Measurements from ENCODE around the gene OTOG.

The OTOG gene

DNA sequence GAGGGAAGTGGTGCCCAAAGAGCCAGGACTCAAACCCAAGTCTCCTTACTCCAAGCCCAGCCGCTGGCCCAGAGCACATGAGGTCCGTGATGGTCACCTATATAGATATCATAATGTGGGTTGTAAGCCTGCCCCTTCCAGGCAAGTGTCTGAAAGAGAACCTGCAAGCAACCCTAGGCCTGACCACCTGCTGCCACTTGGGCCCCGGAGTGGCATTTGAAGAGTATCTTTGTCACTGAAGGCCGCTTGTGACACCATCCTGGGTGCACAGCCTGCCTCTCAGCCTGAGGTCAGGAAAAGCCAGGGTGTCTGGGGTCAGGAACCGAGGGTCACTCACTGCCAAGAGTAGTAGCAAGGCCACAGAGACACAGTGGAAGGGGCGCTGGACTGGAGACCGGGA is 32.4 kb downstream of the OTOG start:
- no peak for TF ChIP-seq TAF1 (IDR thresholded peaks at IDR 0.05; ENCODE audit: borderline replicate concordance, insufficient read depth, low read length)
- TF ChIP-seq SIN3A (IDR thresholded peaks at IDR 0.05; ENCODE audit: borderline replicate concordance, insufficient read depth, low read length) = no peak
- TF ChIP-seq, protein P1, sequence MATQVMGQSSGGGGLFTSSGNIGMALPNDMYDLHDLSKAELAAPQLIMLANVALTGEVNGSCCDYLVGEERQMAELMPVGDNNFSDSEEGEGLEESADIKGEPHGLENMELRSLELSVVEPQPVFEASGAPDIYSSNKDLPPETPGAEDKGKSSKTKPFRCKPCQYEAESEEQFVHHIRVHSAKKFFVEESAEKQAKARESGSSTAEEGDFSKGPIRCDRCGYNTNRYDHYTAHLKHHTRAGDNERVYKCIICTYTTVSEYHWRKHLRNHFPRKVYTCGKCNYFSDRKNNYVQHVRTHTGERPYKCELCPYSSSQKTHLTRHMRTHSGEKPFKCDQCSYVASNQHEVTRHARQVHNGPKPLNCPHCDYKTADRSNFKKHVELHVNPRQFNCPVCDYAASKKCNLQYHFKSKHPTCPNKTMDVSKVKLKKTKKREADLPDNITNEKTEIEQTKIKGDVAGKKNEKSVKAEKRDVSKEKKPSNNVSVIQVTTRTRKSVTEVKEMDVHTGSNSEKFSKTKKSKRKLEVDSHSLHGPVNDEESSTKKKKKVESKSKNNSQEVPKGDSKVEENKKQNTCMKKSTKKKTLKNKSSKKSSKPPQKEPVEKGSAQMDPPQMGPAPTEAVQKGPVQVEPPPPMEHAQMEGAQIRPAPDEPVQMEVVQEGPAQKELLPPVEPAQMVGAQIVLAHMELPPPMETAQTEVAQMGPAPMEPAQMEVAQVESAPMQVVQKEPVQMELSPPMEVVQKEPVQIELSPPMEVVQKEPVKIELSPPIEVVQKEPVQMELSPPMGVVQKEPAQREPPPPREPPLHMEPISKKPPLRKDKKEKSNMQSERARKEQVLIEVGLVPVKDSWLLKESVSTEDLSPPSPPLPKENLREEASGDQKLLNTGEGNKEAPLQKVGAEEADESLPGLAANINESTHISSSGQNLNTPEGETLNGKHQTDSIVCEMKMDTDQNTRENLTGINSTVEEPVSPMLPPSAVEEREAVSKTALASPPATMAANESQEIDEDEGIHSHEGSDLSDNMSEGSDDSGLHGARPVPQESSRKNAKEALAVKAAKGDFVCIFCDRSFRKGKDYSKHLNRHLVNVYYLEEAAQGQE (IDR thresholded peaks at IDR 0.05; ENCODE audit: insufficient read depth in 1 of 2, low read depth in 2 of 2, low read length in 2 of 2) = no peak
- no peak for TF ChIP-seq FOXP2 (optimal IDR thresholded peaks at IDR 0.05; ENCODE audit: borderline replicate concordance, extremely low read depth, extremely low read length, insufficient read depth)

DNA sequence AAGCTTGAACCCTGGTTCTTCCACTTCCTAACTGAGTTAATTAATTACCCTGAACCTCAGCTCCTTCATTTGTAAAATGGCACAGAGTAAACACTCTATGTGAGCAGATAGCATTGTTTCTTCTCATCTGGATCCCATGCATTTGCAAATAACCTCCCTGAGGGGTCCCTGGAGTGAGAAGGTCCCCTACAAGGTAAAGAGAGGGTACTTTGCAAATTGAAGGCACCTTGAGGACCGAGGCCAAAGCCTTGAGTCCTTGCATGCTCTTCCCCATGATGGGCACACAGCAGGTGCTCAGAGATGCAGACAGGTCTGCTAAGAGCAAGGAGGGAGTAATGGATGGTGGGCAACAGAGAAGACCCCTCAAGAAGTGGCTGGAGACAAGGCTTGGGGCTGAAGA is 33.2 kb downstream of the OTOG start:
- TF ChIP-seq, protein P1 (IDR thresholded peaks at IDR 0.05; ENCODE audit: insufficient read depth in 1 of 2, low read depth in 2 of 2, low read length in 2 of 2) = no peak
- no peak for TF ChIP-seq SIN3A (IDR thresholded peaks at IDR 0.05; ENCODE audit: borderline replicate concordance, insufficient read depth, low read length)
- no peak for TF ChIP-seq FOXP2 (optimal IDR thresholded peaks at IDR 0.05; ENCODE audit: borderline replicate concordance, extremely low read depth, extremely low read length, insufficient read depth)
- no peak for TF ChIP-seq TAF1 (IDR thresholded peaks at IDR 0.05; ENCODE audit: borderline replicate concordance, insufficient read depth, low read length)
- TF ChIP-seq POLR2AphosphoS5 (IDR thresholded peaks at IDR 0.05; ENCODE audit: low read depth, low read length) = no peak

DNA sequence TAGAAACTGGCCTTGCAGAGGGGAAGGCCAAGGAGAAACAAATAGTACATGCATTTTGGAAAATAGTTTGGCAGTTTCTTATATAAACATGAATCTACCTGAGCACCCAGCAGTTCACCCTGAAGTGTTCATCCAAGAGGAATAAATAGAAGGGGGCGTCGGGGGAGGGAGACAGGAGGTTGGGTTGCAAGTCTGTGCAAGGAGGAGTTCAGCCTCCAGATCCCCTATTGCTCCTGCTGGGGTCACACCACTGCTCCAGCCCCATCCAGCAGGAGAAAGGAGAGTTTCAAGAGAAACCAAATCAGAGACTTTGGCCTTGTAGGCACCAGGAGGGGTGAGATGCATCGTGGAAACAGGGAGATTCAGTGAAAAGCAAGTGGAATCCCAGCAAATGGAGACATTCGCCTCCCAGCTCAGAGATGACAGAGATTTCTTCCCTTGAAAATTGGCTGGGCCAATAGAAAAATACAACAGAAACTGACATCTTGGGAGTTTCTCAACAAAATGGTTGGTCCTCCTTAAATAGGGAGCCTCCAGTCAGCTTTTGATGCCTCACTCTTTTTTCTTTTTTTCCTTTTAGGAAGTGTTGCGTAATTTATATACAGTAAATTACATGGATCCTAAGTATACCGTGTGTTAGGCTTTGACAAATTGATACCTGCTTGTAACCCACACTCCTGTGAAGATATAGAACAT is 34.1 kb downstream of the OTOG start:
- TF ChIP-seq FOXP2 (optimal IDR thresholded peaks at IDR 0.05; ENCODE audit: borderline replicate concordance, extremely low read depth, extremely low read length, insufficient read depth) (no peak), TAF1 (IDR thresholded peaks at IDR 0.05; ENCODE audit: borderline replicate concordance, insufficient read depth, low read length) (no peak), POLR2AphosphoS5 (IDR thresholded peaks at IDR 0.05; ENCODE audit: low read depth, low read length) (no peak), SIN3A (IDR thresholded peaks at IDR 0.05; ENCODE audit: borderline replicate concordance, insufficient read depth, low read length) (no peak)
- TF ChIP-seq, protein P1 (IDR thresholded peaks at IDR 0.05; ENCODE audit: insufficient read depth in 1 of 2, low read depth in 2 of 2, low read length in 2 of 2) = no peak

DNA sequence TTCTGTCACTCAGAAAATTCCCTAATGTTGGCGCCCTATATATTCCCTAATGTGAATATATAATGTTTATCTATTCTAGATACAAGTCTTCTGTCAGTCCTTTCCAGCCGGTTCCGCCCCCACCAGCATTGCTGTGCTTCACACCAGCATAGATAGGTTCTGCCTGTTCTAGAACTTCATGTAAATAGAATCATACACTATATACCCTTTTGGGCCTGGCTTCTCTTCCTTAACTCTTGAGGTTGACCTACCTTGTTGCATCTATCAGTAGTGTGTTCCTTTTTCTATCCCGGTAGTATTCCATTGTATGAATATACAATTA is 34.6 kb downstream of the OTOG start:
- TF ChIP-seq FOXP2 (optimal IDR thresholded peaks at IDR 0.05; ENCODE audit: borderline replicate concordance, extremely low read depth, extremely low read length, insufficient read depth) (no peak), SIN3A (IDR thresholded peaks at IDR 0.05; ENCODE audit: borderline replicate concordance, insufficient read depth, low read length) (no peak), TAF1 (IDR thresholded peaks at IDR 0.05; ENCODE audit: borderline replicate concordance, insufficient read depth, low read length) (no peak), POLR2AphosphoS5 (IDR thresholded peaks at IDR 0.05; ENCODE audit: low read depth, low read length) (no peak)
- TF ChIP-seq, protein P1 (IDR thresholded peaks at IDR 0.05; ENCODE audit: insufficient read depth in 1 of 2, low read depth in 2 of 2, low read length in 2 of 2) = no peak

All from PFSK-1 (cell line).